Inferior parietal cortex (tissue), 1 donor: ENCODE data around the gene TICRR.

Experiments used
- DNase-seq: peaks from one replicate; pipeline ENCODE4 v3.0.0-alpha.2; 2016; ENCODE audit errors: extremely low spot score

TICRR gene

GRCh38 chr15:89654847-89655805 lies 79.9 kb downstream of the TICRR start, which contains the start of gene KIF7:
Gene KIF7, minus strand, starts transcription at chr15:89655467. Its CDS starts 2,537 bp downstream, at chr15:89652930.
- no peak for DNase-seq

GRCh38 chr15:89656116-89656815 lies 81.0 kb downstream of the TICRR start:
- no peak for DNase-seq

- DNase-seq = no peak
Observed at GRCh38 chr15:89657686-89658200, 82.5 kb downstream of the TICRR start.

- DNase-seq = no peak
Observed at GRCh38 chr15:89659295-89659694, 84.0 kb downstream of the TICRR start.

GRCh38 chr15:89660556-89660955 lies 85.3 kb downstream of the TICRR start:
- no peak for DNase-seq

GRCh38 chr15:89662893-89663626 lies 87.8 kb downstream of the TICRR start:
- DNase-seq = no peak

GRCh38 chr15:89664441-89665350 lies 89.4 kb downstream of the TICRR start:
- DNase-seq = no peak

- no peak for DNase-seq
Observed at GRCh38 chr15:89665449-89666181, 90.3 kb downstream of the TICRR start.

- no peak for DNase-seq
Observed at GRCh38 chr15:89666184-89666857, 91.1 kb downstream of the TICRR start.

GRCh38 chr15:89666858-89667705 lies 91.8 kb downstream of the TICRR start:
- no peak for DNase-seq

- DNase-seq = no peak
Observed at GRCh38 chr15:89667706-89667960, 92.4 kb downstream of the TICRR start.

- DNase-seq = no peak
Observed at GRCh38 chr15:89668171-89668570, 92.9 kb downstream of the TICRR start.

GRCh38 chr15:89669309-89669865 lies 94.1 kb downstream of the TICRR start:
- DNase-seq = no peak

- DNase-seq = no peak
Observed at GRCh38 chr15:89669941-89670340, 94.7 kb downstream of the TICRR start.

GRCh38 chr15:89670971-89671560 lies 95.8 kb downstream of the TICRR start:
- DNase-seq = no peak

- DNase-seq = no peak
Observed at GRCh38 chr15:89671687-89672086, 96.4 kb downstream of the TICRR start.

- DNase-seq = no peak
Observed at GRCh38 chr15:89672221-89673164, 97.2 kb downstream of the TICRR start.
